ENCODE results near the gene HLA-C.
"Not testable (repeated sequence)": the region's sequence is repeated elsewhere in the genome, so short reads cannot be mapped to it uniquely, and the experiment has no call there.

The HLA-C gene

DNA sequence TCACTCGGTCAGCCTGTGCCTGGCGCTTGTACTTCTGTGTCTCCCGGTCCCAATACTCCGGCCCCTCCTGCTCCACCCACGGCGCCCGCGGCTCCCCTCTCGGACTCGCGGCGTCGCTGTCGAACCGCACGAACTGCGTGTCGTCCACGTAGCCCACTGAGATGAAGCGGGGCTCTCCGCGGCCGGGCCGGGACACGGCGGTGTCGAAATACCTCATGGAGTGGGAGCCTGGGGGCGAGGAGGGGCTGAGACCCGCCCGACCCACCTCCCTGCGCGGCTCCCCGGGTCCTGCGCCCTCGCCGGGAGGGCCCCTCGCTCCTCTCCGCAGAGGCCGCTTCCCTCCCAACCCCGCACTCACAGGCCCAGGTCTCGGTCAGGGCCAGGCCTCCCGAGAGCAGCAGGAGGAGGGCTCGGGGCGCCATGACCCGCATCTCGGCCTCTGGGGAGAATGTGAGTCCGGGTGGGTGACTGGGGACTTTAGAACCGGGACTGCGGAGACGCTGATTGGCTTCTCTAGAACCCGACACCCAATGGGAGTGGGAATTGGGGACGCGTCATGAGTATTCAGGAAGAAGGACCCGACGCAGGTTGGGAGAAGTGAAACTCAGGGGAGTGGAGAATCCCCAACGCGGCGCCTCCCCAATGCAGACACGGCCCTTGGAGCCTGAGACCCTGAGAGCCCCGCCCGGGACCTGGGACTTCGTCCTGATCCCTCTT is at the start of gene HLA-C:
TSS of gene HLA-C (minus strand) at position 452 of the 717 bp plus-strand sequence. CDS start at position 431, 21 bp downstream.
- peak; percentile 96 for DNase-seq (ENCODE audit: low read depth)

DNA sequence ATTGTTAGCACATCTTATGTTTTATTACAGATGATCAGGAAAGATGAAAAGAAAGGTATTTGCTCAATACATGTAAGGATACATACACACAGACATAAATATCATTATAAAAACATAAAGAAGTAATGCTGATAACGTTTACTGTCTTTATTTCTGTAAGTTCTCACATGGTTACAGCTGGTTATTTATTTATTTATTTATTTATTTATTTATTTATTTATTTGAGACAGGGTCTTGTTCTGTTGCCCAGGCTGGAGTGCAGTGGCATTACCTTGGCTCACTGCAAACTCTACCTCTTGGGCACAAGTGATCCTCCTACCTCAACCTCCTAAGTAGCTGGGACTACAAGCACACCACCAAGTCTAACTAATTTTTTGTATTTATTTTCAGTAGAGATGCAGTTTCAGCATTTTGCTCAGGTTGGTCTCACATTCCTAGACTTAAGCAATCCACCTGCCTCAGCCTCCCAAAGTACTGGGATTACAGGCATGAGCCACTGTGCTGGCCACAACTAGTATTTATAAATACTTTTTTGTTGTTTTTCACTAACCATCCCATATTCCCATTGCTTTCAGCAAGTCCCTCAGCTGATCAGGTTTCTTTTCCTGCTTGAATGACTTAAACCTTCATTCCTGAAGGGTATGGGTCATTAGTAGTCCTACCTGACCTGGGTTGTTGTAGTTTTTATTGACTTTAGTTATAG is 49.3 kb upstream of the HLA-C start:
- DNase-seq (ENCODE audit: low read depth) = no peak

DNA sequence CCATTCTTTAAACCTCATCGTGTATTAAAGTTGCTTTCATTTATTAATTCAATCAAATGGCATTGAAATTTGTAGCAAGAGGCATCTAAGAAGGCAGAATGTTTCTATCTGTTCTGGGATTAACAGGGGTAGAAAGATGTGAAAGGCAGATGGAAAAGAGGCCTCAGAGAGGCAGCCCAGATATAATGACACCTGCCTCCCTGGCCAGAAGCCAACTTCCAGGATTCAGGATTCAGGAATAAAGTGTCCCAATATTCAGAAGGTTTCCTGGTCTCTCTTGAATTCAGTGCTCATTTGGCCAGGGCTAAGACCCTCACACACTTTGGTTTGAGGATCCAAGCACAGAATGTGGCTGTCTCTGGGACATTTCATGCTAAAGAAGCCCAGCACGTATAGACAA is 45.1 kb upstream of the HLA-C start:
- DNase-seq (ENCODE audit: low read depth) = no peak

DNA sequence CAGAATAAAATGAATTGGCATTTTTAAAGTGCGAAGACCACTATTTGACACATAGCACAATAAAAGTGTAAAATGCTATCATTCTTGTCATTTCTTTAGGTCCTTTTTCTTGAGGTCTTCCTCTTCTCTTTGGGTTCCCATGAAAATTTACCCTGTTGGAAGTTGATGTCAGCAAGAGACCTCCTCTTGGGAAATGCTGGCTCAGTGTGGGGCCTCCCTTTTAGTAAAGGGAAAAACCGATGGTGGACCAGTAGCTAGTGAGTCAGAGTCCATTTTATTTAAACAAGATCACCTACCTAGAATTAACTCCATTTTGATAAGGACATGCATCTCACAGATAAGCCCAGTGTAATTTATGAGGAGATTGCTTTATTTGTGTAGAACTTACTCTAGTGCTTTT is 37.7 kb upstream of the HLA-C start:
- DNase-seq (ENCODE audit: low read depth) = no peak

DNA sequence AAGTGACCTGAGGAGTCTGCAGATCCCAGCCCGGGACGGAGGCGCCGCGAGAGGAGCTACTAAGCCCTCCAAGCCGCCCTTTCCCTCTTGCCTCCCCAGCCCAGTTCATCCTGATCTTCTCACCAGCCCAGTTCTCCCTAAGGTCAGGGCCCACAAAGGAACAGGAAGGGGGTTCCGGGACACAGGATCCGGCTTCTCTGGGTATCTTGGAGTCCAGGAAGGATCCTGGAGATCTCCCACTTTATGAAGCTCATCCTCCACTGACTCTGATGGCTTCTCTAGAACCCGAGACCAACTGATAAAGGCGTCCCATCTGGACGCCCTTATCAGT is 36.9 kb upstream of the HLA-C start:
- no peak for DNase-seq (ENCODE audit: low read depth)

DNA sequence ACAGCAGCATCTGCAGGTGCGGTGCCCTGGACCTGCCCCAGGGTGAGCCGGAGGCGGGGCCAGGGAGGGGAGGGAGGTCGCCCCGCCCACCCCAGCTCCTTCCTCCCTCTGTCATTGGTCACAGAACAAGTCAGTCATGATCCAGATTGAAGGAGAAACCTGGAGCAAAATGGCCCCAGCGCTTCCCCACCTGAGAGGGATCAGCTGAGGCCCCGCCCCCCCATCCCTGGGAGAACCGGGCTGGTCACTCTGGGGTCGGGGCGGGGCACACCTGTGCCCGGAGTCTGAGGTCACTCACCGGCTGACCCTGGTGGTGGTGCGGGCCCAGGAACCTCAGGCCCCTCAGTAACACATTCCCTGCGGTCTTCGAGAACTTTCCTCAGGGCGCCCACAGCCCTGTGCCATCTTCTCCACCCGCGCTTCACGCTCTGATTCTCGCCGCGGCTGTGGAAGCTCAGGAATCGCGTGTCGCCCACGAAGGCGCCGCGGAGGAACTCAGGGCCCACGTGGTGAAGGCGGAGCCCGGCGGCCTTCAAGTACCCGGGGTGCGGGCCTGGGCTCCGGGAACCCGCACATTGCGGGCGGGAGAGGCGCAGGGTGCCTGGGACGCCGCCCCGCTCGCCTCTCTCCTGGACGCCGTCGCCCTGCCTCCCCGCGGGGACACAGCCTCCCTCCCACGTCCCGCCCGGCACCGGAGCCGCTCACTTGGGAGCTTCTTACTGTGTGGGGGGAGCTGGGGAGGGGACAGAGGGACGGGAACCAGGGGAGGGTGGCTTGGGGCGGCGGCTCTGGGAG is 36.4 kb upstream of the HLA-C start:
- DNase-seq (ENCODE audit: low read depth) = no peak

DNA sequence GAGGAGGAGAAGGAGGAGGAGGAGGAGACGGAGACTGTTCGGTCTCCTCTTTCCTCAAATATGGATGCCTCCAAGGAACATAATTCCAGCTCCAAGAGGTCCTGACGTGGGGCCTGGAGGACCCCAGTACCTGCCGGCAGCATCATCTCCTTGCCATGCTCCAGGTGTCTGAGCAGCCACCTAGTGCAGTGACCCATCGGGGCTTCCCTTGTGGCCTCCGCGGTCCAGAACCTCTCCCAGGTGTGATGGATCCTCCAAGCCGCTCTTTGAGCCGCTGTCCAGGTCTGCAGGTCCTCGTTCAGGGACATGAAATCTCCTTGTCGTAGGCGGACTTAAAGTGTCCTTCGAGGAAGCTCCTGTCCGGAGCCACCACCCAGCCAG is 35.8 kb upstream of the HLA-C start:
- no peak for DNase-seq (ENCODE audit: low read depth)

DNA sequence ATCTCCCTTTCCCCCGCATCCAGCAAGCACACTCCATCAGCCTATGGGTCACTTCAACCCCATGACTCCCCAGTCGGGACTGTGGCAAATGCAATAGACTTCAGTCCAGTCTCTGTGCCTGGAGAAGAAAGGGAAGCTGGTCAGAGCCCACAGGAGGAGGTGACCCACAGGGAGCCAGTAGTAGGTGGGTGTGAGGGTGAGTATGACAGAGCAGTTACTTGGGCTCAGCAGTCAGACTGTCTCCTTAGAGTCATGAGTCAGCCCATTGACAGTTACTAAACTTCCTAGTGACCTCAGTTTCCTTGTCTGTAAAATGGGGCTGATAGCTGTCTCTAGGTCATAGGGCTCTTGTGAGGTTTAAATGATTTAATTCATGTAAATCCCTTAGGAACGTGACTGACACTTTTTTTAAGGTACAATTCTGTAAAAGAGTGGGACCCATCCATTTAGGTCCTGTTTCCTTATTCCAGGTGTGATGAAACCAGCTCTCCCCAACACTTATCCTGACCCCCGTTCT is 33.9 kb upstream of the HLA-C start:
- DNase-seq (ENCODE audit: low read depth) = no peak

DNA sequence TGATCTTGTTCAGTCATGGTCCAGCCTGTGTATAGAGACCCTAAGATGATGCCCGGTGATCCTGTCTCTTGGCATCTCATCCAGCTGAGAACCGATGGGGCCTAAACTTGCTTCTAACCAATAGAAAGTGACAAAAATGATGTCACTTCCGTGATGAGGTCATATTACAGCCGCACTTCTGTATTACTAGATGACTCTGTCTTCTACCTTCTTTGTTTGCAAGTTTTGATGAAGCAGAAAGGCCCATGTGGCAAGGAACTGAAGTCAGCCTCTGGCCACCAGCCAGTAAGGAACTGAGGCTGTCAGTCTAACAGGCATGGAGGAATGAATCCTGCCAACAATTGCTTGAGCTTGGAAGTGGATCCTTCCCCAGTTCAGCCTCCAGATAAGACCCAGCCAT is 32.8 kb upstream of the HLA-C start:
- no peak for DNase-seq (ENCODE audit: low read depth)

DNA sequence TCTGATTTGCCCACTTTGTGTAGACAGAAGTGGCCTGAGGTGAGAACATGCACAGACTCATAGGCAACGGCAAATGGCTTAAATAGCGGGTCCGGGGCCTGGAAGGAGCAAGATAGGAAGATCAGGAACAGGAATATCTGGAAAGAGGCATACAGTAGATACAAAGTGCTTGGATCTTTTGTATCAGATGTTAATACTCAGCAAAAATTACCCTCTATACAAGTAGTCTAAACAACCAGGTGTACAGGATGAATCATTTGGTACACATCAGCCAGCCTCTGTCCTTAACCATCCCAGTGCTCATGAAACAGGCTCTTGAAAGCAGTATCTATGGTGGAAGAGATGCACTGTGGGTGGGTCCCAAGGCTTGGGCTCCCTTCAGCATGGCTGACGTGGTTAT is 28.9 kb upstream of the HLA-C start:
- DNase-seq (ENCODE audit: low read depth) = no peak

DNA sequence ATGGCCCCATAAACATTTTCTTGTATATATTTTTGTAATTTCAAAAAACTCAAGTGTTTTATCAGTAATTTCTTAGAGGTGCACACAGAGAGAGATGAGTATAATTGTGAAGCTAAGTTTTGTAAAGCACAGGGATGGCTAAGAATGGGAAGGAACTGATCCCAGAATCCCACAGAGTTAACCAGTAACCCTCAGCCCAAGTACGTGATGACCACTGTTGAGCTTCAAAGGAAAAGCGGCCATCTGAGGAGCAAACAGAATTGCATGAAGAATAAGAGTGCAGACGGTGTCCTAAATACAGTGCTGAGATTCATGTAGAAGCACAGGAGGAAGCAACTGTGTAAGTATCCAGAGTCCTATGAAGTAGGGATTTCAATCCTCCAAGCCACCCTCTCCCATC is 28.1 kb upstream of the HLA-C start:
- DNase-seq (ENCODE audit: low read depth) = no peak

DNA sequence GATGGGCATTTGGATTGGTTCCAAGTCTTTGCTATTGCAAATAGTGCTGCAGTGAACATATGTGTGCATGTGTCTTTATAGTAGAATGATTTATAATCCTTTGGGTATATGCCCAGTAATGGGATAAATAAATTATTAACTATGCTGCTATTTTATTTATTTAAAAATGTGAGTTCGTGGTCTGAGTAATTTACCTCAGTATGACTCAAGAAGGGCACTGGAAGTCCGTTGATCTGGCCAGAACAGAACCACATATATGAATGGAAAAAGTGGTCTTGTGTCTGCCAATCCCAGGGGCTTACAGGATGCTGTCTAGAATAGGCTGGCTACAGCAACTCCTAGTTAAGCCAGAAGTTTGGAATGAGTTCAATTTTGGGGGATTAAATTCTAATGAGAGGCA is 27.6 kb upstream of the HLA-C start:
- no peak for DNase-seq (ENCODE audit: low read depth)

DNA sequence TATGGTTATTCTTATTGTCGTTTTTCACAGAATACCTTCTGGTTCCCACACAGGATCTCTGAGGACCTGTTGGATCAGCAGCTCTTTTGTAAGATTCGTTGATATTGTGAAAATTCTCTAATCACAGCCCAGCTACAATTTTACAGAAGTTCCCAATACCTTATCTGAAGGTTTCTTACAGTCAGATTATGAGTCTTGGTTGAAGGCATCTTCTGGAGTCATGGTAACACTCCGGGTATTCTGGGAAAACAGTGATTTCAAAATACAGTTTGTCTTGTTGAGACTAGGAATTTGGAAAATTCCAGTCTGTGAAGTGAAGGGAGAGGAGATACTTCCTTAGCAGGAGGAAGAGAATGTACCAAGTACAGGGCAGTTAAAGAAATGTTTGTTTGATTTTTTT is 22.2 kb upstream of the HLA-C start:
- DNase-seq (ENCODE audit: low read depth) = no peak

DNA sequence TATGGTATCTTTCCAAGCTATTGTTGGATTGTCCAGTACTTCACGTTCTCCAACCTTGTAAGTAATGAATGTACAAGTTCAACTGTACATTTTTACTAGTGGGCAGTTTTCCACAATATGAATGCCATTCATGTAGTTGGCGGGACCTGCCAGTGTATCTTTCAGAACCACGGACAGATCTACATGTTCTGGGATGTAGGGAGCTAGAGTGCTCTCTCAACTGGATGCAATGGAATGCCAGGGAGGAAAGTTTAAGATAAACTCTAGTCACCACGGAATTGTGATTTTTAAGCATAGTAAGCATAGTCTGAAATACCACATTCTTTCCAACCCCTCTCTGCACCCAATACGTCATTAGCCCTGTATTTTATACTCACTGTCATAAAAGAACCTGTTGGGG is 21.5 kb upstream of the HLA-C start:
- peak; percentile 64 for DNase-seq (ENCODE audit: low read depth)

DNA sequence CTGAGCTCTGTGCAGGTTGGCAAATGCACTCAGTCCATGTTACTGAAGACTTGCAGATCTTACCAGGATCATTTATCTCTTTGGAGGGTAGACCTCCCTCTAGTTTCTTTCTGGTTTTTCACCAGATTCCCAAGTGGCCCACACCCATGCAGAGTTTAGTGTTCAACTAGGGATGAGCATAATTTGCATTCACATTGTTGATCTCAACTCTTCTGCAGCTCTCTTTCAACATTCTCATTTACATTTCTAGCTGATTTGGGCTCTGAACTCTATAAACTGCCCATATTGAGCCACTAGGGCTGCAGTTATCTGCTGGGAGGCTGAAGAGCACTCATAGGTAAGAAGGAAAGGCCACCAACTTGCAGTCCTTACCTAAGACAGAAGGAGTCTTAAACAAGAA is 17.9 kb upstream of the HLA-C start:
- no peak for DNase-seq (ENCODE audit: low read depth)

DNA sequence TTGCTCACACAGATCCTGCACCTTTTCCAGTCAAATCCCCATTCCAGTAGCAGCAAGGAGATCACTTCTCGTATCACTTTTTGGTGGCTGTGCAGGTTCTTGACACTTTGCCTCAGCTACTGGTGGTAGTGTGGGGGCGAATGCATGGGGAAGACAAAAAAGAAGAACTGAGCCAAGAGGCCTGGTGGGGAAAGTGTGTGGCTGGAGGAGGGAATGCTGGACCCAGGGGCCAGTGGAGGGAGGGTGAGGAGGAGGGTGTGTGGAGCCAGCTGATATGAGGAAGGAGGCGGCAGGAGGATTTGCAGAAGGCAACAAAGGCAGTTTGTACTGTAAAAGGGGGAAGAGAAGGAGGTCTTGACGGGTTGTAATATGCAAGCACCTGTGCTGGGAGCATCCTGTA is 15.7 kb upstream of the HLA-C start:
- DNase-seq (ENCODE audit: low read depth) = no peak

DNA sequence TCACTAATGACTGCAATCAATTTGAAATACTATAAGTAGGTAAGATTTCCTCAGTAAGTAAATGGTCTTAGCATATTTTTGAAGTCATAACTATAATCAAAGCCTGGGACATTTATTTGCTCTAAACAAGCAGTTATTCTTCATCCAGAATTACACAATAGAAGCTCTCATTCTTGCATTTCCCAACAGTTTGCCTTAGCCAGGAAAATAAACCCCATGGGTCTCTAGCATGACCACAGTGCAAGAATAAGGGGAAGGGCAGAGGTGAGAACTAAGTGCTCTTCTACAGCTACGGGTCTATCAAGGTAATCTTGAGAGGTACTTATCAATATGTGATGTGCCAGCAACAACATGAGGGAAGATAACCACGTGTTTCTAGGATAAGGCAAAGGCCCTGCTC is 14.1 kb upstream of the HLA-C start:
- DNase-seq (ENCODE audit: low read depth) = no peak

DNA sequence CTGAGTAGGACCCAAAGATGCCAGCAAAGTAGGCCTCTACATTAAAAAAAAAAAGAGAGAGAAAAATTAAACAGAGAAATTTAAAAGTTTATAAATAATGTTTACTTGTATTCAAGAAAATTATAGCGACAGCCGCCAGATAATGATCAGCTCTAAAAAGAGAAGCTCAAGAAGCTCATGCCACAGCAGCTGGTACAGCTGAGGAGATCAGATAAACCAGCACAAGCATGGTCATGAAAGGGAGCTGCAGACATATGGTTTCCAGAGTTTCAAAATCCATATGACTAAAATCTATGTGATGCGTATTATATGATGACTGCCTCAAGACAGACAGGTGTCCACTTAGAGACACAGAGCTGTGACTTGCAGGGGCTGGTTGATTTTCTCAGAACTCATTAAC is 13.6 kb upstream of the HLA-C start:
- no peak for DNase-seq (ENCODE audit: low read depth)

DNA sequence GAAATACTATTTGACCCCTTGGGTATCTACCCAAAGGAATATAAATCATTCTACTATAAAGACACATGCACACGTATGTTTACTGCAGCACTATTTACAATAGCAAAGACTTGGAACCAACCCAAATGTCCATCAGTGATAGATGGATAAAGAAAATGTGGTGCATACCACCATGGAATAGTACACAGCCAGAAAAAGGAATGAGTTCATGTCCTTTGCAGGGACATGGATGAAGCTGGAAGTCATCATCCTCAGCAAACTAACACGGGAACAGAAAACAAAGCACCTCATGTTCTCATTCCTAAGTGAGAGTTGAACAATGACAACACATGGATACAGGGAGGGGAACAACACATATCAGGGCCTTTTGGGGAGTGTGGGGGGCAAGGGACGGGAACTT is 7.8 kb upstream of the HLA-C start:
- not testable (repeated sequence) for DNase-seq (ENCODE audit: low read depth)

DNA sequence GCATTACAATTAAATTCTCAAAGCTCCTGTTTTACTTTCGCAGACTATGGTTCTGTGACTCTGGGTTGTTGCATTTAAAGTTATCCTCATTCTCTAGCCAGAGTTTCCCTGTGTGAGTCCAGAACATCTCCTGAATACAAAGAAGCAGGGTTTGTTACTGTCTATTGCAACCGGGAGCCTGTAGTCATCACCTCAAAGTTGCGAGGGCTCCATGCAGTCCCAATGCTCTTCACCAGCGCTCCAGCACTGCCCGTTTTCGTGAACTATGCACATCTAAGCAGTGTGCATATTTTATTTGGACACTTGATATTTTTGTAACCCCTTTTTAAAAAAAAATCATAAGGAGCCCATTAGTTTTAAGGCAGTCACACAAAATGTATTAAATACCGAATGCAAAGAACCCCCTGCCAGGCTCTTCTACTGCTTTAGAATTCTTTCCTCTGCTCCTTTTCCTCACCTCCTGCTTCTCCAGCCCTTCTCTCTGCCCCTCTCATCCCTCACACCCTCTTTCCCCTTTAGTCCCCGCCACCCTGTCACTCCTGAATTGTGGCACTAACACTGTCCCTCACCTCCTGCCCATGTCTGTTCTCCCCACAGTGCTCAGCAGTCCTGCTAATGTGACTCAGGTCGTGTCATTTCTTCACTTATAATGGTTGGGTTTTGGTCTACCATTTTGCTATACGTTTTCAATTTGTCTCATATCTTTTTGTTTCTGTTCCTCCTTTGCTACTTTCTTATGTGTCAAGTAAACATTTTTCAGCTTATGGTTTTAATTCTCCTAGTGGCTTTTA is 1.1 kb upstream of the HLA-C start:
- no peak for DNase-seq (ENCODE audit: low read depth)

DNA sequence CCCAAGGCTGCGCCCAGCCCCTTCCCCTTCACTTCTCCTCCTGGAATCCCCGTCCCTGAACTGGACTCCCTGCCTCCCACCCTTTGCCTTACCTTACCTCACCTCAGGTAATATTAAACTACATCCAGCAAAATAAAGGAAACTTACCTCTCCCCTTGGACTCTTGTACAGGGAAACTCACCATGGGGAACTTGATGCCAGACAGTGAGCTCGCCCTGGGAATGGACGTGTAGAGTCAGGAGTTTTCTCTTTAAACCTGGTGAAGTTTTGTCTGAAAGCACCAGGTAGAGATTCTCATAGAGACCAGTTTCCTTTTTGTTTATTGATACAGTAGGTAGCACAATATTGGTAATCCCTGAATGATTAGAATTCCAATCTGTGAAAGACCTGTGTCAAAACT is 544 bp upstream of the HLA-C start:
- DNase-seq (ENCODE audit: low read depth) = peak; percentile 10

Data from EH (cell line).